Thymus (tissue), 11 donors: ENCODE data around the gene TBC1D16. TPM values are rescaled to one million over a fixed set of nuclear protein-coding genes. Genes with fewer than 3 reads are reported as not detected.

Experiments
- DNase-seq, 9 donors: peaks; one replicate each; pipeline ENCODE4 v3.0.0-alpha.2; 2013; ENCODE audit warnings: low spot score in 9 of 9, low read depth in 6 of 9, missing footprints in 1 of 9
- H3K27ac ChIP-seq, 2 donors: one replicate each; pipeline ENCODE4 v1.5.1; 2013; ENCODE audit warnings: control low read depth in 1 of 2, low read depth in 1 of 2, low read length in 1 of 2, mild to moderate bottlenecking in 1 of 2, moderate library complexity in 1 of 2
- H3K27me3 ChIP-seq, 2 donors: one replicate each; pipeline ENCODE4 v1.5.1; 2013; ENCODE audit warnings: low read length in 1 of 2; ENCODE audit not compliant: control insufficient read depth in 2 of 2, insufficient read depth in 1 of 2
- H3K36me3 ChIP-seq, 2 donors: one replicate each; pipeline ENCODE4 v1.5.1; 2013; ENCODE audit warnings: low read length in 1 of 2, mild to moderate bottlenecking in 1 of 2, moderate library complexity in 1 of 2; ENCODE audit not compliant: control insufficient read depth in 2 of 2, insufficient read depth in 2 of 2
- H3K4me1 ChIP-seq, 2 donors: one replicate each; pipeline ENCODE4 v1.5.1; 2013; ENCODE audit warnings: low read length in 2 of 2; ENCODE audit not compliant: control insufficient read depth in 2 of 2, insufficient read depth in 2 of 2
- H3K4me3 ChIP-seq, 2 donors: one replicate each; pipeline ENCODE4 v1.5.1; 2013; ENCODE audit warnings: low read length in 2 of 2, control low read depth in 1 of 2, mild to moderate bottlenecking in 1 of 2
- H3K9me3 ChIP-seq, 2 donors: one replicate each; pipeline ENCODE4 v1.5.1; 2013; ENCODE audit warnings: low read length in 1 of 2, mild to moderate bottlenecking in 1 of 2; ENCODE audit not compliant: control insufficient read depth in 2 of 2, insufficient read depth in 1 of 2
- WGBS: extraction: QIAGEN DNeasy Blood & Tissue Kit; methylation state at CpG from one replicate; pipeline ENCODE4 v1.1.7; 2013; 5-methylcytosine and 5-hydroxymethylcytosine counted together
- polyA plus RNA-seq: library from polyadenylated mRNA; stranded (reverse); fragments of 200-250 nt; gene quantifications from one replicate; pipeline ENCODE4 v1.2.3, GENCODE V29; 2013
- total RNA-seq: library from RNA; stranded (reverse); fragments of 120-200 nt; gene quantifications from one replicate; pipeline ENCODE4 v1.2.4, GENCODE V29; 2013
- donor health status: healthy.

Gene TBC1D16
- total and polyA plus RNA-seq, 2 donors, result 3.7 to 4.2 TPM

GRCh38 chr17:80021600-80021999 lies 14.1 kb downstream of the TBC1D16 start:
- H3K9me3 ChIP-seq, result no peaks in the 10 kb centered on the region
- H3K27me3 ChIP-seq, result no peaks in the 10 kb centered on the region
- peaks cover 0 to 9% of the 10 kb centered on the region in 2 donors for H3K4me1 ChIP-seq
- no peak overlapping the region for H3K27ac ChIP-seq
- 96% methylated on average over 2 of the region's 2 CpGs for WGBS
- no peak for DNase-seq
- no peaks in the 10 kb centered on the region for H3K36me3 ChIP-seq
- H3K4me3 ChIP-seq, result no peak overlapping the region

GRCh38 chr17:80018917-80019651 lies 16.6 kb downstream of the TBC1D16 start:
- Histone ChIP-seq H3K4me1 (no peaks in the 10 kb centered on the region), H3K27ac (no peak overlapping the region), H3K36me3 (no peaks in the 10 kb centered on the region), H3K27me3 (no peaks in the 10 kb centered on the region), H3K4me3 (no peak overlapping the region), H3K9me3 (peaks cover 0 to 4% of the 10 kb centered on the region in 2 donors)
- WGBS, result 96% methylated on average over 21 of the region's 21 CpGs
- no peak for DNase-seq

GRCh38 chr17:80017226-80018010 lies 18.3 kb downstream of the TBC1D16 start:
- H3K9me3 ChIP-seq, result peaks cover 0 to 4% of the 10 kb centered on the region in 2 donors
- no peak overlapping the region for H3K4me3 ChIP-seq
- H3K27me3 ChIP-seq, result no peaks in the 10 kb centered on the region
- H3K4me1 ChIP-seq, result no peaks in the 10 kb centered on the region
- DNase-seq, result no peak
- WGBS, result 98% methylated on average over 18 of the region's 18 CpGs
- no peak overlapping the region for H3K27ac ChIP-seq
- H3K36me3 ChIP-seq, result no peaks in the 10 kb centered on the region

GRCh38 chr17:80012765-80013741 lies 22.6 kb downstream of the TBC1D16 start:
- Histone ChIP-seq H3K4me3 (no peak overlapping the region), H3K27ac (no peak overlapping the region), H3K27me3 (no peaks in the 10 kb centered on the region), H3K9me3 (peaks cover 0 to 4% of the 10 kb centered on the region in 2 donors), H3K4me1 (peaks cover 0 to 3% of the 10 kb centered on the region in 2 donors), H3K36me3 (no peaks in the 10 kb centered on the region)
- WGBS, result 97% methylated on average over 33 of the region's 33 CpGs
- no peak for DNase-seq

GRCh38 chr17:80011989-80012555 lies 23.6 kb downstream of the TBC1D16 start:
- no peaks in the 10 kb centered on the region for H3K36me3 ChIP-seq
- peaks cover 0 to 3% of the 10 kb centered on the region in 2 donors for H3K4me1 ChIP-seq
- H3K4me3 ChIP-seq, result no peak overlapping the region
- DNase-seq, result no peak
- H3K9me3 ChIP-seq, result peaks cover 0 to 4% of the 10 kb centered on the region in 2 donors
- no peak overlapping the region for H3K27ac ChIP-seq
- no peaks in the 10 kb centered on the region for H3K27me3 ChIP-seq
- 92% methylated on average over 10 of the region's 10 CpGs for WGBS

- no peak for DNase-seq
- H3K4me3 ChIP-seq, result no peak overlapping the region
- no peaks in the 10 kb centered on the region for H3K36me3 ChIP-seq
- peaks cover 0 to 10% of the 10 kb centered on the region in 2 donors for H3K9me3 ChIP-seq
- WGBS, result 96% methylated on average over 33 of the region's 33 CpGs
- no peaks in the 10 kb centered on the region for H3K27me3 ChIP-seq
- H3K4me1 ChIP-seq, result peaks cover 0 to 3% of the 10 kb centered on the region in 2 donors
- no peak overlapping the region for H3K27ac ChIP-seq
Measured at GRCh38 chr17:80010283-80010858, 25.3 kb downstream of the TBC1D16 start.

- Histone ChIP-seq H3K27me3 (no peaks in the 10 kb centered on the region), H3K4me3 (no peak overlapping the region), H3K27ac (no peak overlapping the region), H3K9me3 (peaks cover 0 to 9% of the 10 kb centered on the region in 2 donors), H3K4me1 (peaks cover 0 to 3% of the 10 kb centered on the region in 2 donors), H3K36me3 (no peaks in the 10 kb centered on the region)
- no peak for DNase-seq
- WGBS, result 97% methylated on average over 34 of the region's 34 CpGs
Measured at GRCh38 chr17:80009391-80010282, 26.0 kb downstream of the TBC1D16 start.
